Measurements from ENCODE around the gene ZNF775. TPM values are rescaled to one million over a fixed set of nuclear protein-coding genes. Genes with fewer than 3 reads are reported as not detected.

Gene ZNF775
- total RNA-seq, 1 donor from 2014 or later: 8.0 TPM

- DNase-seq: no peak
- H3K4me1 Mint-ChIP-seq: peaks cover 32% of the 10 kb centered on the region
- H3K27me3 Mint-ChIP-seq: peaks cover 12% of the 10 kb centered on the region
- TF ChIP-seq CTCF (IDR thresholded peaks at IDR 0.05): no peak
- no peak overlapping the region for H3K4me3 Mint-ChIP-seq
- CTCF ChIA-PET: no interaction called here
- H3K36me3 Mint-ChIP-seq (ENCODE audit: low read depth): no peaks in the 10 kb centered on the region
- no peaks in the 10 kb centered on the region for H3K9me3 Mint-ChIP-seq
- intact Hi-C loops (cut with micrococcal nuclease): no loop called here
- peak; percentile 60 for ATAC-seq (ENCODE audit: low read depth)
- H3K27ac Mint-ChIP-seq: no peak overlapping the region
- POLR2A ChIA-PET: interaction anchor here (0.8 kb wide), 1 partner anchor 23 kb away, joined by 3 read pairs; a partner anchor contains a TSS
Measured at GRCh38 chr7:150428671-150429451, 49.7 kb downstream of the ZNF775 start.

- no peaks in the 10 kb centered on the region for H3K36me3 Mint-ChIP-seq (ENCODE audit: low read depth)
- no peak overlapping the region for H3K27ac Mint-ChIP-seq
- ATAC-seq (ENCODE audit: low read depth): no peak
- CTCF ChIA-PET: no interaction called here
- no peaks in the 10 kb centered on the region for H3K9me3 Mint-ChIP-seq
- POLR2A ChIA-PET: no interaction called here
- H3K4me3 Mint-ChIP-seq: no peak overlapping the region
- peaks cover 12% of the 10 kb centered on the region for H3K27me3 Mint-ChIP-seq
- peaks cover 40% of the 10 kb centered on the region for H3K4me1 Mint-ChIP-seq
- TF ChIP-seq CTCF (IDR thresholded peaks at IDR 0.05): no peak
- no peak for DNase-seq
- intact Hi-C loops (cut with micrococcal nuclease): loop anchor here (5.0 to 10.0 kb wide), 3 partner anchors 548 to 805 kb away; partner anchors contain the start of genes KCNH2 and ZNF862
Measured at GRCh38 chr7:150429699-150430098, 50.6 kb downstream of the ZNF775 start.

GRCh38 chr7:150430465-150431085 is 51.4 kb downstream of the ZNF775 start:
- DNase-seq: no peak
- POLR2A ChIA-PET: interaction anchor here (0.7 to 1.2 kb wide), 2 partner anchors 26 to 354 kb away, joined by 3 to 4 read pairs; no protein-coding TSS in a partner anchor
- ATAC-seq (ENCODE audit: low read depth): no peak

GRCh38 chr7:150431839-150432658 is 52.9 kb downstream of the ZNF775 start:
- H3K27me3 Mint-ChIP-seq: peaks cover 12% of the 10 kb centered on the region
- DNase-seq (no peak), ATAC-seq (ENCODE audit: low read depth) (no peak)
- H3K9me3 Mint-ChIP-seq: no peaks in the 10 kb centered on the region
- intact Hi-C loops (cut with micrococcal nuclease): loop anchor here (5.0 to 10.0 kb wide), 3 partner anchors 545 to 807 kb away; partner anchors contain the start of genes KCNH2 and ZNF862
- ChIA-PET POLR2A (interaction anchor here (1.2 kb wide), 1 partner anchor 28 kb away, joined by 3 read pairs; no protein-coding TSS in a partner anchor), CTCF (interaction anchor here (1.0 to 1.7 kb wide), 3 partner anchors 11 to 27 kb away, joined by 3 to 5 read pairs (median 5); no protein-coding TSS in a partner anchor)
- no peak overlapping the region for H3K4me3 Mint-ChIP-seq
- TF ChIP-seq CTCF (IDR thresholded peaks at IDR 0.05): no peak
- no peak overlapping the region for H3K27ac Mint-ChIP-seq
- peaks cover 62% of the 10 kb centered on the region for H3K4me1 Mint-ChIP-seq
- H3K36me3 Mint-ChIP-seq (ENCODE audit: low read depth): no peaks in the 10 kb centered on the region

More at GRCh38 chr7:150430465-150431085, 51.4 kb downstream of the ZNF775 start:
- intact Hi-C loops (cut with micrococcal nuclease): loop anchor here (5.0 to 10.0 kb wide), 3 partner anchors 547 to 806 kb away; partner anchors contain the start of genes KCNH2 and ZNF862
- peaks cover 49% of the 10 kb centered on the region for H3K4me1 Mint-ChIP-seq
- H3K4me3 Mint-ChIP-seq: no peak overlapping the region
- no peaks in the 10 kb centered on the region for H3K36me3 Mint-ChIP-seq (ENCODE audit: low read depth)
- no peak overlapping the region for H3K27ac Mint-ChIP-seq
- CTCF ChIA-PET: no interaction called here
- no peaks in the 10 kb centered on the region for H3K9me3 Mint-ChIP-seq
- TF ChIP-seq CTCF (IDR thresholded peaks at IDR 0.05): no peak
- H3K27me3 Mint-ChIP-seq: peaks cover 12% of the 10 kb centered on the region

Data from activated B cell treated with CpG ODN at 0.5 μM for 24 hours (primary cell).